ENCODE data around the gene NUMBL. TPM values are rescaled to one million over a fixed set of nuclear protein-coding genes. Genes with fewer than 3 reads are reported as not detected.

Gene NUMBL
- total and polyA plus RNA-seq, 2 of the 8 experiments (the other 6 are each of a cell fraction or from before 2014, with no cell fraction given), result 13.5 to 24.8 TPM

GRCh38 chr19:40667602-40668001, 22.8 kb downstream of the NUMBL start:
- H3K56ac ChIP-seq (replicated peaks; ENCODE audit: insufficient read length, low read depth, low read length), result no peak overlapping the region
- no peak overlapping the region for H2BK20ac ChIP-seq (ENCODE audit: low read length)
- no peak overlapping the region for H3K9ac ChIP-seq (replicated peaks in 1 of 4; ENCODE audit: extremely low read depth in 1 of 4, low read depth in 3 of 4, low read length in 3 of 4)
- H3K4me1 ChIP-seq (replicated peaks in 1 of 4; ENCODE audit: control insufficient read depth in 3 of 4, insufficient read depth in 4 of 4, low read length in 3 of 4), result peaks cover 0 to 4% (median 3%) of the 10 kb centered on the region in 4 experiments; a peak in 5 of 7 replicates
- no peak overlapping the region for H2AFZ ChIP-seq (ENCODE audit: low read length)
- peaks cover 3 to 39% (median 17%) of the 10 kb centered on the region in 4 experiments; a peak in 5 of 8 replicates for H3K36me3 ChIP-seq (ENCODE audit: control insufficient read depth in 2 of 4, insufficient read depth in 4 of 4, low read length in 3 of 4)
- no peak overlapping the region for H2AK5ac ChIP-seq (ENCODE audit: low read depth, low read length)
- 86% methylated on average over 3 of the region's 14 CpGs; no CpG with 5 or more reads in 1 of the 2 experiments for WGBS, 2 experiments (ENCODE audit: extremely low coverage in 1 of 2, insufficient coverage in 1 of 2, insufficient read length in 1 of 2, insufficient replicate concordance in 2 of 2, low coverage in 1 of 2, low lambda C conversion rate in 2 of 2, missing lambda C conversion rate in 1 of 2)
- H3K4me3 ChIP-seq (ENCODE audit: extremely low read depth in 1 of 4, insufficient read depth in 2 of 4, low read depth in 3 of 4, low read length in 4 of 4), result no peak overlapping the region
- no peaks in the 10 kb centered on the region for H3K79me2 ChIP-seq (ENCODE audit: control insufficient read depth in 1 of 2, insufficient read depth in 2 of 2, low read length in 2 of 2)
- no peak overlapping the region for H4K5ac ChIP-seq (ENCODE audit: insufficient read length, low read depth, low read length)
- H4K20me1 ChIP-seq (replicated peaks in 1 of 2; ENCODE audit: control insufficient read depth in 1 of 2, insufficient read depth in 2 of 2, low read length in 2 of 2), result peaks cover 0 to 9% of the 10 kb centered on the region in 2 experiments
- H3K27me3 ChIP-seq (replicated peaks in 1 of 4; ENCODE audit: control insufficient read depth in 3 of 4, extremely low read depth in 1 of 4, insufficient read depth in 3 of 4, low read length in 3 of 4), result no peaks in the 10 kb centered on the region; a peak in 1 of 7 replicates
- H2BK120ac ChIP-seq (replicated peaks; ENCODE audit: low read depth, low read length), result no peak overlapping the region
- H4K8ac ChIP-seq (ENCODE audit: extremely low read depth, insufficient read depth, low read length), result no peak overlapping the region
- CTCF ChIA-PET (ENCODE audit: partially characterized antibody), result interaction anchor here (0.6 to 1.2 kb wide), 2 partner anchors 11 to 477 kb away, joined by 3 read pairs; no protein-coding TSS in a partner anchor
- no peak overlapping the region for H3K4me2 ChIP-seq (ENCODE audit: insufficient read depth in 1 of 2, low read depth in 2 of 2, low read length in 2 of 2)
- POLR2A ChIA-PET (ENCODE audit: partially characterized antibody), result no interaction called here
- no peak overlapping the region for H2BK5ac ChIP-seq (ENCODE audit: low read depth, low read length)
- H3K4ac ChIP-seq (replicated peaks; ENCODE audit: insufficient read length, low read depth, low read length), result no peak overlapping the region
- H2BK15ac ChIP-seq (ENCODE audit: low read length), result no peak overlapping the region
- H3K23ac ChIP-seq (ENCODE audit: insufficient read length), result no peak overlapping the region
- no peaks in the 10 kb centered on the region; the same call in 1 of the 2 replicates for H3K79me1 ChIP-seq (ENCODE audit: low read depth, low read length)
- no peak for FAIRE-seq
- H3K9me3 ChIP-seq (ENCODE audit: insufficient read depth in 2 of 2, low read depth in 1 of 2, low read length in 1 of 2), result no peaks in the 10 kb centered on the region
- H3K14ac ChIP-seq (ENCODE audit: insufficient read length), result no peak overlapping the region
- DNase-seq (ENCODE audit: low read depth in 1 of 2, low spot score in 2 of 2), result no peak
- H3K18ac ChIP-seq (ENCODE audit: extremely low read depth, low read length), result no peak overlapping the region
- no peak overlapping the region for H2BK12ac ChIP-seq (ENCODE audit: low read depth, low read length)
- H3K27ac ChIP-seq (ENCODE audit: low read depth, low read length), result no peak overlapping the region
- no peak overlapping the region for H4K91ac ChIP-seq (replicated peaks; ENCODE audit: insufficient read length, low read length)
- H3K23me2 ChIP-seq (ENCODE audit: low read depth, low read length), result peaks cover 2% of the 10 kb centered on the region; the same call in 1 of the 2 replicates
- TF ChIP-seq ZNF274 (IDR thresholded peaks at IDR 0.05; ENCODE audit: borderline replicate concordance, extremely low read depth, low read length) (no peak), RBBP5 (IDR thresholded peaks at IDR 0.05; ENCODE audit: borderline replicate concordance, low read depth, low read length) (no peak), CHD1 (IDR thresholded peaks at IDR 0.05; ENCODE audit: low read depth, low read length) (no peak), USF2 (IDR thresholded peaks at IDR 0.05; ENCODE audit: low read length) (no peak), GTF2F1 (IDR thresholded peaks at IDR 0.05; ENCODE audit: borderline replicate concordance, low read depth, low read length) (no peak), HDAC2 (IDR thresholded peaks at IDR 0.05; ENCODE audit: borderline replicate concordance in 1 of 2, low read depth in 2 of 2, low read length in 2 of 2) (no peak), SP2 (IDR thresholded peaks at IDR 0.05; ENCODE audit: low read length) (no peak)
